Measurements from ENCODE around the gene LRMDA.
A peak's percentile ranks its signal among the peaks of the same experiment; 100 is the strongest.

Gene LRMDA

DNA sequence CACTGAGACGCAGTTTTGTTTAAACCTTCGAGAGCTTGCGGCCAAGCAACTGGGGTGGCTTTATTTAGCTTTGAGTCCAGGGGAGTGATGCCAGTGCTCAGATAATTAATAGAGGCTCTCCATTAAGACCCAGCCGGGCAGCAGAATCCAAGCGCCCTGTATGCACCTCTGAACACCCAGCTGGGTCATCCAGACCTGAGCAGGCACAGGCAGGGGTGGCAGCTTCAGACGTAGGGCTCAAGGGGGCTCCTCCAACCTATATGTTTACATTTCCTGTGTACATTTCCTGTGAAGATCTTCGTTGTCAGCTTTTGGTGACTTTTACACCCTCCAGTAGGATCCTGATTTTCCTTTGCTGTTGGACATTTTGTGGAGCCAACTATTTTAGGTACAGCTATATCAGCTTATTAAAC, 719.5 kb downstream of the LRMDA start:
- DNase-seq, result peak in 1 of 2 donors; percentile 9

DNA sequence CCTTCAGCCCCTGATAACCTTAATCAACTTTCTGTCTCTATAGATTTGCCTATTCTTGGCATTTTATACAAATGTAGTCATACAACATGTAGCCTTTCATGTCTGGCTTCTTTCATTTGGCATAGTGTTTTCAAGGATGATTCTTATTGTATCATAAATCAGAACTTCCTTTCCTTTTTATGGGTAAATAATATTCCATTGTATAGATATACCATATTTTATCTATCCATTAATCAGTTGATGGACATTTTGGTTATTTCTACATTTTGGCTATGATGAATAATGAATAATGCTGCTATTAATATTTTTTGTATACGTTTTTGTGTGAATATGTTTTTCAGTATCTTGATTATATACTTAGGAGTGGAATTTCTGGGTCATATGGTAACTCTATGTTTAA, 720.8 kb downstream of the LRMDA start:
- no peak for DNase-seq

DNA sequence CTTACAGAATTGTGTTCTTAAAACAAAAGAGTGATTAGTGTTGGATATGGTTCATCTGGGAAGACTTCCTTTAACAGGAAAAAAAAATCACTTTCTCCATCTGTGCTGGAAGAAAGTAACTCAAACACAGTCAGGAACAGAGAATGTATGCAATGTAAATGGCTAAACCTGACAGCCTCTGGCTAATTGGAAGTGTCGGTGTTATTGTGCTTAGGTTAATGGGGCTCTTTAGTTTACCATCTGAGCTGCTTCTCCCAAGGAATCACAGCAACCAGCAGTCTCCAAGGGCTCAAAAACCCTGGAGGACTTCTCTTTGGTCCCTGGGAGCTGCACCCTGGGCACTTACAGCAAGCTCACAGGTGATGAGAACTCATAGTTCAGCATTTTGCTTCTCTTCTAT, 724.5 kb downstream of the LRMDA start:
- no peak for DNase-seq

DNA sequence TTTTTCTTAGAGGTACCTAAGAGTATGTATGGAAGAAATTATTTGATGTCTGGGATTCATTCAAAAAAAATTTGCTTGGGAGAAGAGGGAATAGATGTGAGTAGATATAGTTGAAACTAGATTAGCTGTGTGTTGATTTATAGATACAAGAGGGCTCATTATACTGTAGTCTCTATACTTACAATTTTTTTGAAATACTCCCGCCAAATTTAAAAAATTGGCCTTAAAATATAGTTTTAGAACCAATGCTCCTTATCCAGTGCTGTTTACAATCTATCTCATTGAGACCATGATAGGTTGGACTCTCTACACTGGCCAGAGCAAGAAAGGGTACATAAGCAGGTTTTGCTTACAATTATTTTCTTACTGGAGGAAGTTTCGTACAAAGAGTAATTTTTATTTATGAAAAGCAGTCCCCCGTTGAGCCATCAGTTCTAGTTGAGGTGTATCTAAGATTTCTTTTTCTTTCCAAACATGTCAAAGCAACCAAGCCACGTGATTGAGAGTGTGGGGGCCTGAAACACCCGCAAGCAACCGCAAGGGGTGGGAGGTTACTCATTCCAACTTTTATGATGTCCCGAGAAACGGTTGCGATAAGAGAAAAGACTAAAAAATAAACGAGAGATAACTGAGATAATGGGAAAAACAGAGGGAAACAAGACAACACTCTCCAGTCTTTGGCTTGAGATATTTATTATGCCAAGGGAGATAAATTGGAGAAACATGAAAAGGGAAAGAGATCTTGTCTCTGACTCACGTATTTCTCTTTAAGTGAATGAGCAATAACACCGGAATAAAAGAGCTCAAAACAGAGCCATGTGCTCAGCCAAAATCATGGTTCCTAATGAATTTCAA, 729.2 kb downstream of the LRMDA start:
- DNase-seq, result no peak

DNA sequence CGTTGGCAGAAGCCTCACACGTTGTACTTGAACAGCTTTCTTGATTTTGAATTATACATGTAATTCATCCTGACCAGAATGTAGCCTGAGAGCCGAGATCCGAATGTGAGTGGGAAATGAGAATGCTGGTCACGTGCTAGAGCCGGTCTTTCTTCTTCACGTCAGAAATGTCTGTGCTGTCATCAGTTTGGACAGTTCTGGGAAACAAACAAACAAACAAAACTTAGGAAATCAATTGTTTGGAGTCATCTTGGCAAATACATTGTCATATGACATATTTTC, 729.8 kb downstream of the LRMDA start:
- no peak for DNase-seq

DNA sequence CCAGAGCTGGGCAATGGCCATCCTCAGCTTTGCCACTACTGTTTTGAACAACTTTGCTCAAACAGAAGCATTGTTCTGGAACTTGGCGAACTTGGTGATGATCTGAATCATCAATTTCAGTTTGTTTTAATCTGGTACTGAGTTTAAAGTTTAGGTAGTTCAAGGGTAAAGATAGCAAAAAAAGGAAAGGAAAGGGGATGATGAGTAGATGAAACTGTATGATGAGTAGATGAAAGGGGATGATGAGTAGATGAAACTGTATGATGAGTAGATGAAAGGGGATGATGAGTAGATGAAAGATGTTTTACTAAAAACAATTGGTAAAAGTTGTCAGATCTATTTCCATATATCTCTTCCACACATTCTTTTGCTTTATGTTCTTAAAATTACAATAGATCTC, 737.0 kb downstream of the LRMDA start:
- no peak for DNase-seq

DNA sequence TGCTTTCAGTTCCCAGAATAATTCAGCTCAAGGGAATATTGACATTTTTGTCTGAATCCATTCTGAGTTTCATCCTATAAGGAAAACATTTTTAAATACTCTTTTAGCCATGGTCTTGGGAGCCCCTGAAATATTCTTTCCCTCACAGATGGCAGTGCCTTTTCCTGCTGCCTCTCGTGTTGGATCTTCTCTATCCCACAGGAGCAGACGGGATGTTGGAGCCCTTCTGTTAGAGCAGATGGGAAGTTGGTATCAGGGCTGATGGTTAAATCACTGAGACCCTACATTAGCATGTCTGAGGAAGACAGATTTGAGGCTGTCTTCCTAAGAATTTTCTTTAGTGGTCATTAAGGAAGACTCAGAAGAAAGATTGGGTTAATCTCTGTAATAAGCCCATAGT, 737.8 kb downstream of the LRMDA start:
- no peak for DNase-seq

DNA sequence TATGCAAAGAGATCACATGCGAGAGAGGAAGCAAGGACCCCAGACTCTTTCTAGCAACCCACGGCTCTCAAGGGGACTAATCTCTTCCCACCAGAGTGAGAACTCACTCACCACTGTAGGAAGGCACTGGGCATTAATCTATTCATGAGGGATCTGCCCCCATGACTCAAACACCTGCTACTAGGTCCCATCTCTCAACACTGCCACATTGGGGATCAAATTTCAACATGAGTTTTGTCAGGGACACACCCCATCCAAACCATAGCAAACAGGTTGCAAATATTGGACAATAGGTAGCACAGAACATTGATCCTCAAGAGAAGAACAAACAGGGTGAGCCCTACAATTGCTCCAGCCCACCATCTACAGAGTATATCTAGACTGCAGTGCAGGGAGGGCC, 740.6 kb downstream of the LRMDA start:
- no peak for DNase-seq

DNA sequence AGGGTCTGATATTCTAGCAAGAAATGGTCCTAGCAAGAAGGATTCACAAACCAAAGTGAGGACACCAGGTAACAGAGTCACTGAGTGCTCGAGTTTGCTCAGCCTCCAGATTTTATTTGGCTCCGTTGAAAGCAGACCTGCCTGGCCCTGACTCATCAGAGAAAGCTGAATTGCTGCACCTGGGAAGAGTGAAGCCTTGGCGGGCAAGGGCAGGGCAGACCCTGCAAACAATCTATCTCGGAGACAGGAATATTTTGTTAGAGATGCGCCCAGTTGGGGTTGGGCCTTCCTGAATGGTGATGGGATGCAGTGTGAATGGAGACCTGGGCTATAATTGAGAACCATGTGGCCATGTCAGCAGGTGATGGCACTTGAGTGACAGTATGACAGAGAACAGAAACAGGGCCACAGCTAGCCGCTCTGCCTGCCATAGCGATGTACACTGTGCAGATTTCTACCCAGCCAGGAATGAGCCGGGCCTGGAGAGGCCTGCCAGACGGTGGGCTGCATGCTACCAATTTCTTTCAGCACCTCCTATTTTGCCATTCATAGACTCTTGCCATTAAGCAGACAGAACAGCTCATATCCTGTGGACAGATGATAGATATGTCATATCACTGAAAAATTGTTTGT, 744.2 kb downstream of the LRMDA start:
- DNase-seq, result no peak

DNA sequence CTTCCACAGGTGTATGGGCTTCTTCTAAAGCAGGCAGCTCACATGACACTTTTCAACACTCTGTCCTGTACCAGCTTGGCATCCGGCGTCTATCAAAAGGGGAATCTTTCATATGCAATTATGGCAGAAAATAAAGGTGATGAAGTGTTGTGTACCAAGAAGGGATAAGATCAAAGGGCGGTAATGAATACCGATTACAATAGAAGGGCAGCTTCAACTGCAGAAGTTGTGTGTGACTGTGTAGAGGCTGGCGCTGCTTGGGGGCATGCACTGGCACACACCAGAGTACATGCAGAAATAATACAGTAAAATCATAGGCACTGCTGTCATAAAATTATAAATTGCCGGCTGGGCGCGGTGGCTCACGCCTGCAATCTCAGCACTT, 744.7 kb downstream of the LRMDA start:
- DNase-seq, result no peak

DNA sequence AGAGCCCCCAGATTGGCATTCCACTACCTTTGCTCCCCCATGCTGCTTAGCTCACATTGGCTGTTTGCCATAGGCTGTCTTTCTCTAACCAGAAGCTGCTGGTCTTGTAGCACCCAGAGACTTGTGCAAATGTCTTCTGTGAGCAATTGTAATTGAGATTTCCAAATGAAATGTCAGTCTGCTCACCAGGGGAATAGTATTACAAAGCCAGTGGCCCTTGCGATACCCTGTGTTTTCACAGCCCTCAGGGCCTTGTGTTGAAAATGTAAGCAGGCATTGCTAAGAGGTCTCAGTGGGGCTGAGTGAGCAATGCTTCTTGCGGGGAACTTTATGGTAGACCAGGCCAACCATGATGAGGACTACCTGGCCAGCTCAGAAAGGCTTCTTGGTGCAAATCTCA, 746.5 kb downstream of the LRMDA start:
- DNase-seq, result no peak

DNA sequence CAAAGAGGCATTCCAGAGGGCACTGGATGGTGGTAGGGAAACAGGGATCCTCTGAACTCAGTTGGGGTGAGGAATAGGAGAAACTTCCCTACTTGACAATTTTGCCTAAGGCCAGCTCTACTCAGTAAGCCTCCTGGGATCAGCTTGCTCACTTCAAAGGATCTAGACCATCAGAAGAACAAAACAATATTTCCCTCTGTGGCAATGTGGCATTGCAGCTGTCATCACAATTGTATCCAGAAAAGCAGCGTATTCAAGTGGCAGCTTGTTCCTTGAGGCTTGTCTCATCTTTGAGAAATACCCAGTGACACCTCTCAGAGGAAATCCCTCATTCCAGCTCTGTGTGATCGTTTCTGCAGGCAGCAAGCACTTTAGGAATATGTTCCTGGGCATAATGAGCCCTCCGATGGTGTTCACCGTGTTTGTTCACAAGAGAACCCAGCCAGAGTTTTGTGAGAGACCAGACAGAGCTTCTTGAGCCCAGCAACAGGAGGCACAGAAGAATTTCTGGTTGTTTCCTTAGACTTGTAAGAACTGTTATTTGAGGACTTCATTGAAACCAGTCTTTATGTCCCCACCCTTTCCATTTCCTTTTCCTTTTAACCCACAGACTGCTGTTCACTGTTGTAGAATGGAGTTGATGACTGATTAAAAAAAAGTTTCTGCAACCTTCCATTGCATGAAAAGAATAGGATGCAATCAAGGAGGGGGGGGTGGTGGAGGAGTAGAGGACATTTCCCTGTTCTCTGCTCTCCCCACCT, 747.3 kb downstream of the LRMDA start:
- no peak for DNase-seq

DNA sequence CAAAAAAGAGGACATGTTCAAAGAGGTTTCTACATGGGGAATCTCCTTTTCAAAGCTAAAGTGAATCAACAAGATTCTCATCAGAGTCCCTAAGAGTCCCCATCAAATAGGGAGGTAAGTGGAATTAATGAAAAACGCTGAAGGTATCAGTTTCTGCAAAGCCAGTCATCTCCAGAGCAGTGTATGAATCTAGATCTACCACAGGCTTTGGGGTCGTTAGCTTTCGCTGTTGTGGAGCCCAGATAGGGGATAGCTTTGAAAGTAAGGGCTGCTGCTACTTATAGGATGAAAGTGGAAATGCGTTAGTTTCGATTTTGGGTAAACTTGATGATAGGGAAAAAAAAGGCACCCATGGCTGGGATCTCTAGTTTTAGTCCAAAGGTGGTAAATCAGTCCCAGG, 748.4 kb downstream of the LRMDA start:
- DNase-seq, result no peak

DNA sequence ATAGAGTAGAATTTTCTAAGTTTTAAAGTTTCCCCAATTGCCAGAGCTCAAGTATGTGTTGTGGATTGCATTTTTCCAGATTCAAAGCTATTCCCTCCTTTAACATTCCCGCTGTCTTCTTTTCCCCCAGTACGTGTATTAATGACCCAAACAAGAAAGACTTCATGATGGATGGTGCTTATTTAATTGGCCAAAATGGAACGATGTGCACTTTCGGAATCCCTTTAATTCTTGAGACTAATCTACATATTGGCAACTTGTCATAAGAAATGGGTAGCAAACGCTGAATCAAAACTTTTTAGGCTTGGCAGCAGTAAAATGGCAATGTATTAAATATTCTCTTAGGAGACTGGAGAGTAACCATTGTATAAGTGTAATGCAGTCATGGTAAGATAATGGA, 753.2 kb downstream of the LRMDA start:
- no peak for DNase-seq

DNA sequence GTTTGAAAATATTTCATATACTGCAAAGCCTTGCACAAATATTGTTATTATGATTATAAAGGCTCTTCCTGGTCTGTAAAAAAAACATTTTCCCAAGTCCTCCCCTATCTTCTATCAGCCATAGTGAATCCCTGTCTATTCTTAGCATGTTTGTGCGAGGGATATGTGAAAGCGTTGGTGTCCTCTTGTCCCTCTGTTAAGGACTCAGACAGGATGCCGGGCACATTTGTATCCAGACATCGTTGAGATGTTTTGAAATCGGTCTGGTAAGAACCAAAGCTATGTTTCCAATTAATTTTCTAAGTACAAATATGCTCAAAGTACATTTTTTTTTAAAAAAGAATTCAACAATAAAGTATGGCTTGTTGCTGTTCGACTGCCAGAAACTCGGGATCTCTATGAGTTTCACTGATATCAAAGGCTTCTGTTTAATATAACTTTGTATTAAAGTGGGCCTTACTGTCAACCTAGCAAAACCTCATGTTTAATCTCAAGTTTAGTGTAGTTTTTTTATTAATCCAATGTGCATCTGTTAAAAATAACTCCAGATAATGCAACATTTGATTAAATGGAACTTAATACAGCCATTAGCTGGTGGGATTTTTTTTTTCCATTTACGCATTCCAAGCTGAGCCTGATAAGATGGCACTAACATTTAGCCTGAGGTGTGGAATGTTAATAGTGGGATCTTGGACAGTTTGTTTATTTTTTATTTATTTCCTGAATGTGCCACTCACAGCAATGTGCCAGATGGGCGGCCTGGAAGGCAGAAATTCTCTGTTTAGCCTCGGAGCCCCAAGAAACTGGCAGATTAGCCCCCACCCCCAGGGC, 754.3 kb downstream of the LRMDA start:
- no peak for DNase-seq

DNA sequence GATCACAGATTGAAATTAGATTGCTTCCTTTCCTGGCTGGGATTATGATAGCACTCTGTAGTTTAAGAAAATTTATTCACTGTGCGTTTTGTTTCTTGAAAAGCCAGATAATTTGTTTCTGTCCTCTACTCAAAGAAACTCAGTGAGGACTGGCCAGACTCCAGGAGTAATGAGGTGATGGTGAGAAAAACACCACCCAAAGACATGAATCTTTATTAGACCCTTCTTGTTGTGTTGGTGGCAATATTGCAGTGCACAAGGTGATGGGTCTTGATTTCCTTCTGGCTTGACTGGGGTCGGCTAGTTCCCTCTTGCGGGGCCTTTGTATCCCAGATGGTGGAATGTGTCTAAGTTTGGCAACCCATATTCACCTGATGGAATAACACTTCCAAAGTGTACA, 756.8 kb downstream of the LRMDA start:
- no peak for DNase-seq

DNA sequence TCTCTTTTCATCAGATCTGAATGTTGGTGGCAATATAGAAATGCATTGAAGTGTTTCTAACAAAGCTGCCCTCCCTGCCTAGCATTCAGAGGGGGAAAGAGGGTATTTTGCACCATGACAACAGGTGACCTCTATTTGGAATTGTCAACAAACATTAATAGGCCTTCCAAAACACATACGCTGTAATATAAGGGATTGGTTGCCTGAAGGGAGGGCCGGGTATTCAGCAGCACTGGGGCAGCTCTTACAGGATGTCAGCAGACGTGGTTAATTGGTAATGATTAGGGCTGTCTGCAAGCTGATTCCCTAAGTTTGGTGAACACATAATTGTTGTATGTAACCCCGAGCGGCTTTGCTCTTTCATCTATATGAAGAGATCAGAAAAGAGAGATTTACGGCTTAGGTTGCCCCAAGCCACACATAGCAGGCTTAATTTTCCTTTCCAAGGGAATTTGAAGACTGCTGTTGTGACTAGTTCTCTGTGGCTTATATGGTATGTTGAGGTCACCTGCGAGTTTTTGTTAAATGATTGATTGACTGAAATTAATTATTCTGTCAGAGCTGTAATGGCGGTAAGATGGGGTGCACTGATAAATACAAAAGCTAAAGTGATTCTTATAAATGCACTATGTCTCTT, 759.3 kb downstream of the LRMDA start:
- no peak for DNase-seq

DNA sequence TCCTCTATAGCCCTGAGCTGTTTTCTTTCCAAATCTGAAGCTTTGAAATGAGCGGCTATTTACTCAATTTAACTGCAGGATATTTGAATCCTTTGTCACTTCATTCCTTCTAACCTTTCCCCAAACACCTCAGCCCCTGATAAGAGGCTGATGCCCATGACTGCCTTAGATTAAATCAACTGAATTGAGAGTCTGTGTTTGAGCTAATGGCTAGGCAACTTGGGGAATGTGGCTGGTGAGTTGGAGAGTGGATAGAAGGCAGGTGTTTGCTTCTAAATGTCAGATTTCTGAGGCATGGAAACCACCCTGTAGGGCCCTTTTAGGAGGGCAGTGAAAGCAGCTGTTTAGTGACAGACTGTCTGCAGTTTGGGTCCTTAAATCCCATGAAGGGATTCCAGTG, 759.9 kb downstream of the LRMDA start:
- DNase-seq, result no peak

DNA sequence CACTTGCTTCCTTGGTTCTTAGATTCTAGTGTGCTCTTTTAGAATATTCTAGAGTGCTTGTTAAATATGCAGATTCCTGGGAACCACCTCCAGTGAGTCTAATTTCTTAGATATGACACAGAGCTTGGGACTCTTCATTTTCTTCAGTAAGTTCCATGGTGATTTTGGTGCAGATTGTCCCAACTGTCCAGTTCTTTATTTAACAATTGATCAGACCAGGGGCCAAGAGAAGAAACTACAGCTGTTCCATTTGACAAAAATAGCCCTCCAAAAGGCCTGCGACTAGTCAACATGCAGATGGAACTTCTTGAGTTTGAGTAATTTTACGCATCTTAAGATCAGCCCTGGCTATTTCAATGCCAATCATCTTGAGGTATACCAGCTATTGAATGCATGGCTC, 760.7 kb downstream of the LRMDA start:
- no peak for DNase-seq

DNA sequence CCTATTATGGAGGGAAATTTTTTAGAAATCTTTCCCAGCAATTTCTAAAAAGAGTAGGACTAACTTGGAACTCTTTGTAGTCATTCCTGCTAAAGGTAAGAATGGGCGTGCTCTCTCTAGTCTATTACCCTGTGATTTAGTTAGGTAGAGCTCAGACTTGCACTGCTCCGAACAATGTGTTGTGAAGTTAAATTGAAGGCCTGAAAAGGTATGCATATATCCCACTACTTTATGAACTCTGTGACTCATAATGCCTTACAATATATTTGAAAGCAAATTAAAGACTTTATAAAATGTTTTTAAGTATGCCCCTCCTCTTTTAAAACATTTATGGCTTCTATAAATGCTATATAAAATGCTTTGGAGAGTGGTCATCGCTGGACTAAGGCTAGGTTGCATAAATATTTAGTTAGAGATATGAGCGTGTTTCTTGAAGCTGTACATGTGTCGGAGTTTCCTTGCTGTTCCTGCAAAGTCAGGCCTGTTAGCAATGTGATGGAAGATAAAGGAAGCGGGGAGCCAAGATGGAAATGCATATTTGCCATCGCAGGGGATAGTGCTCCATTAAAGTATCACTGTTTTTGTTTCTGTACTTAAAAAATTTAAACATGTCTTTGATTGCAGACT, 761.4 kb downstream of the LRMDA start:
- no peak for DNase-seq

DNA sequence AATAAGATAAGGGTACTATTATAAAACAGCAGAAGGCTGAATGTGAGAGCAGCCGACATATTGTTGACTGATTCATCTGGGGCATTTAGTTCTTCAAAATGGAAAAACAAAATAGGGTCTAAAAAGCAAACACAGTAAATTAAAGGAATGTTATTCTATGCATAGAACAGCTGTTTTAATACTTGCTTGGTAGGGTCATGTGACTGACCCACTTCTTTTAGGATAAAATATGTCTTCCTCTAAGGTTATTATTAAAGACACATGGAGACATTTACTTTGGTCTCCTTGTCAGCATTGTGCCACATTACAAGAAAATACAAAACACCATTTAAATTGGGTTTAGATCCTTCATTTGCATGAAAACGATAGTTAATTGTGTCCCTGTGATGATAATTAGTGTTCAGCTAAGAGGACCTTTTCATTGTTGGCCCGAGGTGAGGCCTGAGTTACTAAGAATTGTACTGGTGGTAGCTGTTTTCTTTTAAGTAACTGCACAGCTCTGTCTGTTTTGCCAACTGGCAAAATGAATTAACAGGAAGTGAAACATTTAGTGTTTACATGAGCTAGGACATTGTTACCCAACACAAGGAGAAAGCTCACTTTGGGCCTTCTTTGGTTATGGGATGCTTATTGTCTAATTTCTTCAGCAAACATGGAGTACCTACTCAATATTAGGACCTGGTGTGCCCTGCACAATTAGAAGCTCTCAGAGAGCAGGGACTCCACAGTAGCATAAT, 764.4 kb downstream of the LRMDA start:
- DNase-seq, result no peak

DNA sequence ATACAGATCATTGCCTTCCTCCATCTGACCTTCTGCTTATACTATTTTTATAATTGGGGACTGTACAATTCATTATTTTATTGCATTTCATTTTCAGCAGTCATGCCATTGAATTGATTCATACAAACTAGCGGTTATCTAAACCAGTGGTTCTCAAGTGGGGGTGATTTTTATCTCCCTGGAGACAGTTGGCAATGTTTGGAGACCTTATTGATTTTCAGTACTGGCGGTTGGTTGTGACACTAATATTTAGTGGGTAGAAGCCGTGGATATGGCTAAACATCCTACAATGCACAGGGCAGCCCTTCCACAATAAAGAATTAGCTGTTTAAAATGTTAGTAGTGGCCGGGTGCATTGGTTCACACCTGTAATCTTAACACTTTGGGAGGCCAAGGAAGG, 765.9 kb downstream of the LRMDA start:
- no peak for DNase-seq

All from hippocampal formation (tissue), 2 donors.